ENCODE measurements around the gene CDC14B.

Gene CDC14B

GRCh38 chr9:96581786-96582185 lies 37.9 kb downstream of the CDC14B start:
- TF ChIP-seq, protein P1, sequence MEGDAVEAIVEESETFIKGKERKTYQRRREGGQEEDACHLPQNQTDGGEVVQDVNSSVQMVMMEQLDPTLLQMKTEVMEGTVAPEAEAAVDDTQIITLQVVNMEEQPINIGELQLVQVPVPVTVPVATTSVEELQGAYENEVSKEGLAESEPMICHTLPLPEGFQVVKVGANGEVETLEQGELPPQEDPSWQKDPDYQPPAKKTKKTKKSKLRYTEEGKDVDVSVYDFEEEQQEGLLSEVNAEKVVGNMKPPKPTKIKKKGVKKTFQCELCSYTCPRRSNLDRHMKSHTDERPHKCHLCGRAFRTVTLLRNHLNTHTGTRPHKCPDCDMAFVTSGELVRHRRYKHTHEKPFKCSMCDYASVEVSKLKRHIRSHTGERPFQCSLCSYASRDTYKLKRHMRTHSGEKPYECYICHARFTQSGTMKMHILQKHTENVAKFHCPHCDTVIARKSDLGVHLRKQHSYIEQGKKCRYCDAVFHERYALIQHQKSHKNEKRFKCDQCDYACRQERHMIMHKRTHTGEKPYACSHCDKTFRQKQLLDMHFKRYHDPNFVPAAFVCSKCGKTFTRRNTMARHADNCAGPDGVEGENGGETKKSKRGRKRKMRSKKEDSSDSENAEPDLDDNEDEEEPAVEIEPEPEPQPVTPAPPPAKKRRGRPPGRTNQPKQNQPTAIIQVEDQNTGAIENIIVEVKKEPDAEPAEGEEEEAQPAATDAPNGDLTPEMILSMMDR (conservative IDR thresholded peaks at IDR 0.05; ENCODE audit: low read depth) = no peak
- no peak for DNase-seq (ENCODE audit: low spot score)
- ChIA-PET POLR2A (ENCODE audit: low non-redundant PET) (no interaction called here), CTCF (interaction anchor here (0.7 kb wide), 1 partner anchor 15 kb away, joined by 3 read pairs; no protein-coding TSS in a partner anchor)
- peak overlapping the region; percentile 44 for H3K27ac ChIP-seq

- DNase-seq (ENCODE audit: low spot score) = no peak
- POLR2A ChIA-PET (ENCODE audit: low non-redundant PET) = no interaction called here
- TF ChIP-seq, protein P1 (conservative IDR thresholded peaks at IDR 0.05; ENCODE audit: low read depth) = no peak
- no peak overlapping the region for H3K27ac ChIP-seq
- CTCF ChIA-PET = no interaction called here
Measured at GRCh38 chr9:96581301-96581700, 38.3 kb downstream of the CDC14B start.

- H3K27ac ChIP-seq = no peak overlapping the region
- TF ChIP-seq, protein P1 (conservative IDR thresholded peaks at IDR 0.05; ENCODE audit: low read depth) = no peak
- POLR2A ChIA-PET (ENCODE audit: low non-redundant PET) = no interaction called here
- no peak for DNase-seq (ENCODE audit: low spot score)
- CTCF ChIA-PET = interaction anchor here (0.7 kb wide), 1 partner anchor 136 kb away, joined by 3 read pairs; no protein-coding TSS in a partner anchor
Measured at GRCh38 chr9:96574931-96575351, 44.7 kb downstream of the CDC14B start.

- no peak overlapping the region for H3K27ac ChIP-seq
- CTCF ChIA-PET = interaction anchor here (0.6 to 0.7 kb wide), 2 partner anchors 71 to 136 kb away, joined by 3 read pairs; no protein-coding TSS in a partner anchor
- DNase-seq (ENCODE audit: low spot score) = no peak
- POLR2A ChIA-PET (ENCODE audit: low non-redundant PET) = no interaction called here
- TF ChIP-seq, protein P1 (conservative IDR thresholded peaks at IDR 0.05; ENCODE audit: low read depth) = no peak
Measured at GRCh38 chr9:96574455-96574854, 45.2 kb downstream of the CDC14B start.

DNA sequence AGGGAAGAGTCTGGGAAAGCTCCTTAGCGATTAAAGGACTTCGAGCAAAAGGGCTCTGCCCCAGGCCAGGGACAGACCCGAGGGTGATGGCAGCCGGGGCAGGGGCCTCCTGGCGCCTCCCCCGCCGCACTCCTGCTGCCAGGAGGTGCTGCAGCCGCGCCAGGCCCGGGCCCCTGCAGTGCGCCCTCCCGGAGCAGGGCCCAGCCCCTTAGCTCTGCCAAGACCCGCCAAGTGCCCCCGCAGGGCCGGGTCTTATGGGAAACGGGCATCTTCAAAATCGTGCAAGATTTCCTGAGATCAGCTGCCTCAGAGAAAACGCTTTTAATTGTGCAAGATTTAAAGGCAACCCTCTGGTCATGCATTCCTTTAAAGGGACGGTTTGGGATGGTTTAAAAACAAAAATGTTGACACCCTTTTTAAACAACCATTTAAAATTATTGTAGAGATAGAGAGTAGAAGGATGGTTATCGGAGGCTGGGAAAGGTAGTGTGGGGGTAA lies 52.4 kb downstream of the CDC14B start:
- H3K27ac ChIP-seq = peak overlapping the region; percentile 53

GRCh38 chr9:96566498-96567202 lies 53.0 kb downstream of the CDC14B start:
- POLR2A ChIA-PET (ENCODE audit: low non-redundant PET) = interaction anchor here (0.6 kb wide), 2 partner anchors 114 to 122 kb away, joined by 3 to 4 read pairs; no protein-coding TSS in a partner anchor

More for the DNA sequence above, 52.4 kb downstream of the CDC14B start:
- ChIA-PET POLR2A (ENCODE audit: low non-redundant PET) (interaction anchor here (0.6 kb wide), 2 partner anchors 115 to 123 kb away, joined by 3 to 4 read pairs; no protein-coding TSS in a partner anchor), CTCF (interaction anchor here (0.6 to 1.7 kb wide), 11 partner anchors 21 to 1817 kb away, joined by 3 to 10 read pairs (median 3); no protein-coding TSS in a partner anchor)
- peak; percentile 46 for DNase-seq (ENCODE audit: low spot score)
- TF ChIP-seq, protein P1 (conservative IDR thresholded peaks at IDR 0.05; ENCODE audit: low read depth) = no peak

More at GRCh38 chr9:96566498-96567202, 53.0 kb downstream of the CDC14B start:
- peak; percentile 82 for DNase-seq (ENCODE audit: low spot score)
- TF ChIP-seq, protein P1 (conservative IDR thresholded peaks at IDR 0.05; ENCODE audit: low read depth) = peak; percentile 97
- CTCF ChIA-PET = interaction anchor here (0.6 to 1.7 kb wide), 19 partner anchors 9 to 1816 kb away, joined by 3 to 10 read pairs (median 3); partner anchors contain the start of gene CDC14B
- H3K27ac ChIP-seq = peak overlapping the region; percentile 53

Data from RWPE1 (cell line).